Measurements from ENCODE around the gene LONP1.

Gene LONP1

GRCh38 chr19:5719961-5720790, at the start of gene LONP1, which contains the start of gene CATSPERD:
Gene LONP1 (minus strand): TSS chr19:5720146. CDS start chr19:5720132, 14 bp downstream.
Gene CATSPERD (plus strand): TSS chr19:5720637. CDS start chr19:5720738, 101 bp downstream.
- DNase-seq (ENCODE audit: low read depth) = peak; percentile 98
- peak within 1 kb of the TSS; percentile 95 for H3K4me3 ChIP-seq (ENCODE audit: control insufficient read depth, low read depth, low read length)
- TF ChIP-seq CTCF (conservative IDR thresholded peaks at IDR 0.05; ENCODE audit: control insufficient read depth, insufficient read depth, low read depth, low read length) = peak; percentile 83

GRCh38 chr19:5767949-5768348, 48.0 kb upstream of the LONP1 start:
- no peak overlapping the region for H3K4me3 ChIP-seq (ENCODE audit: control insufficient read depth, low read depth, low read length)
- no peak for DNase-seq (ENCODE audit: low read depth)
- no peak for TF ChIP-seq CTCF (conservative IDR thresholded peaks at IDR 0.05; ENCODE audit: control insufficient read depth, insufficient read depth, low read depth, low read length)

GRCh38 chr19:5765220-5765619, 45.3 kb upstream of the LONP1 start:
- DNase-seq (ENCODE audit: low read depth) = no peak
- no peak overlapping the region for H3K4me3 ChIP-seq (ENCODE audit: control insufficient read depth, low read depth, low read length)
- TF ChIP-seq CTCF (conservative IDR thresholded peaks at IDR 0.05; ENCODE audit: control insufficient read depth, insufficient read depth, low read depth, low read length) = no peak

GRCh38 chr19:5762608-5763217, 42.8 kb upstream of the LONP1 start:
- no peak for TF ChIP-seq CTCF (conservative IDR thresholded peaks at IDR 0.05; ENCODE audit: control insufficient read depth, insufficient read depth, low read depth, low read length)
- H3K4me3 ChIP-seq (ENCODE audit: control insufficient read depth, low read depth, low read length) = no peak overlapping the region
- DNase-seq (ENCODE audit: low read depth) = no peak

- no peak overlapping the region for H3K4me3 ChIP-seq (ENCODE audit: control insufficient read depth, low read depth, low read length)
These were observed 33.8 kb upstream of the LONP1 start for GRCh38 chr19:5753743-5754142.

GRCh38 chr19:5751709-5752108, 31.8 kb upstream of the LONP1 start:
- H3K4me3 ChIP-seq (ENCODE audit: control insufficient read depth, low read depth, low read length) = no peak overlapping the region
- no peak for TF ChIP-seq CTCF (conservative IDR thresholded peaks at IDR 0.05; ENCODE audit: control insufficient read depth, insufficient read depth, low read depth, low read length)
- DNase-seq (ENCODE audit: low read depth) = no peak

More at GRCh38 chr19:5753743-5754142, 33.8 kb upstream of the LONP1 start:
- DNase-seq (ENCODE audit: low read depth) = no peak
- TF ChIP-seq CTCF (conservative IDR thresholded peaks at IDR 0.05; ENCODE audit: control insufficient read depth, insufficient read depth, low read depth, low read length) = no peak
